HCT116 (cell line): ENCODE data around the gene FES. TPM values are rescaled to one million over a fixed set of nuclear protein-coding genes. Genes with fewer than 3 reads are reported as not detected.

Experiments
- ATAC-seq: fragments of 200-7000 bp; cut with Tn5 transposase; 2 replicates; pipeline ENCODE4 v1.9.1; 2020; ENCODE audit warnings: mild to moderate bottlenecking, moderate library complexity
- BruUV-seq: library from RNA; stranded (reverse); fragments of 400-500 nt; replicated peaks from 2 replicates; lab custom pipeline; 2021; lab: Mats Ljungman, UMichigan
- CTCF ChIA-PET: fragments of 300-600 bp; sonication (Branson Sonifier 250); formaldehyde crosslinking; loops from one replicate; lab custom pipeline; 2021; ENCODE audit warnings: antibody characterized with exemption; lab: Charles Lee
- POLR2A ChIA-PET: fragments of 300-600, 350-600 bp; sonication (Branson Sonifier 250); formaldehyde crosslinking; loops from one replicate; lab custom pipeline; 2021; ENCODE audit warnings: antibody characterized with exemption; lab: Charles Lee
- RAD21 ChIA-PET, 2 experiments: fragments of 300-600 bp; sonication (Branson Sonifier 250); formaldehyde crosslinking; loops; one replicate each; lab custom pipeline; 2023; ENCODE audit warnings: low total read pairs in 2 of 2; ENCODE audit not compliant: uncharacterized antibody in 2 of 2, unreplicated experiment in 2 of 2, low non-redundant PET in 1 of 2; lab: Charles Lee
- DNase-seq: peaks from one replicate; pipeline ENCODE4 v3.0.0-alpha.2; 2010; ENCODE audit warnings: low read depth, low spot score
- H2AFZ ChIP-seq: fragments of 200-600 bp; shearing (Covaris generic), sonication (generic); 2 replicates; pipeline ENCODE4 v1.6.1; 2017; ENCODE audit warnings: low read depth, mixed run types, mixed read lengths, antibody characterized with exemption, low read length; ENCODE audit not compliant: poor library complexity, severe bottlenecking
- H3K27ac ChIP-seq: 2 replicates; pipeline ENCODE4 v1.5.1; 2012; ENCODE audit warnings: low read depth, low read length
- H3K27me3 ChIP-seq: fragments of 200-600 bp; sonication (generic); 2 replicates; pipeline ENCODE4 v1.6.1; 2016; ENCODE audit warnings: mixed run types, low read length, mixed read lengths; ENCODE audit not compliant: insufficient read depth
- H3K36me3 ChIP-seq, 2 experiments: fragments of 200-500 bp in 1 of 2; fragments of 200-600 bp in 1 of 2; sonication (Bioruptor generic) in 1 of 2; sonication (generic) in 1 of 2; 2 replicates each; pipeline versions ENCODE4 v1.5.1 to v1.6.1; 2014 to 2016; ENCODE audit warnings: low read length in 2 of 2, inconsistent platforms in 1 of 2, mixed read lengths in 1 of 2, mixed run types in 1 of 2; ENCODE audit not compliant: insufficient read depth in 2 of 2, control insufficient read depth in 1 of 2
- H3K4me1 ChIP-seq, 2 experiments: fragments of 200-600 bp in 1 of 2; sonication (generic) in 1 of 2; 2 replicates each; pipeline versions ENCODE4 v1.5.1 to v1.6.1; 2012 to 2017; ENCODE audit warnings: low read length in 2 of 2, inconsistent platforms in 1 of 2, mild to moderate bottlenecking in 1 of 2, mixed read lengths in 1 of 2, mixed run types in 1 of 2, moderate library complexity in 1 of 2; ENCODE audit not compliant: insufficient read depth in 2 of 2, control insufficient read depth in 1 of 2
- H3K4me2 ChIP-seq: fragments of 200-600 bp; sonication (generic); 2 replicates; pipeline ENCODE4 v1.6.1; 2017; ENCODE audit warnings: mixed run types, low read length, mixed read lengths
- H3K4me3 ChIP-seq, 2 experiments: fragments of 200-600 bp in 1 of 2; sonication (generic) in 1 of 2; replicated peaks in 1 of 2; 2 replicates each; pipeline ENCODE4 v1.5.1; 2011 to 2016; ENCODE audit warnings: low read length in 2 of 2, control low read depth in 1 of 2, low read depth in 1 of 2, mild to moderate bottlenecking in 1 of 2, mixed read lengths in 1 of 2, mixed run types in 1 of 2
- H3K79me2 ChIP-seq: fragments of 200-600 bp; sonication (generic); 2 replicates; pipeline ENCODE4 v1.6.1; 2017; ENCODE audit warnings: mild to moderate bottlenecking, mixed run types, low read length, moderate library complexity, mixed read lengths; ENCODE audit not compliant: insufficient read depth
- H3K9ac ChIP-seq: fragments of 200-600 bp; sonication (generic); 2 replicates; pipeline ENCODE4 v1.6.1; 2016; ENCODE audit warnings: low read length, mixed read lengths
- H3K9me2 ChIP-seq: fragments of 200-600 bp; sonication (generic), shearing (Covaris generic); 2 replicates; pipeline ENCODE4 v1.6.1; 2017; ENCODE audit warnings: mixed run types, mild to moderate bottlenecking, moderate library complexity; ENCODE audit not compliant: insufficient read depth
- H3K9me3 ChIP-seq, 2 experiments: fragments of 200-500 bp in 1 of 2; fragments of 200-600 bp in 1 of 2; sonication (Bioruptor generic) in 1 of 2; sonication (generic) in 1 of 2; 2 replicates each; pipeline ENCODE4 v1.6.1; 2014 to 2017; ENCODE audit warnings: low read length in 2 of 2, mixed read lengths in 2 of 2, inconsistent platforms in 1 of 2, low read depth in 1 of 2, mild to moderate bottlenecking in 1 of 2, mixed run types in 1 of 2, moderate library complexity in 1 of 2; ENCODE audit not compliant: control insufficient read depth in 1 of 2, insufficient read depth in 1 of 2
- H4K20me1 ChIP-seq: fragments of 200-600 bp; sonication (generic), shearing (Covaris generic); 2 replicates; pipeline ENCODE4 v1.6.1; 2017; ENCODE audit warnings: mixed run types, mild to moderate bottlenecking, moderate library complexity; ENCODE audit not compliant: insufficient read depth
- CBX3 ChIP-seq: IDR thresholded peaks from 2 replicates; pipeline ENCODE4 v1.6.1; 2012; ENCODE audit warnings: low read depth
- CTCF ChIP-seq, 3 experiments: fragments of 200-600 bp in 1 of 3; sonication (generic) in 1 of 3; IDR thresholded peaks in 2 of 3; conservative IDR thresholded peaks in 1 of 3; 2 replicates each; pipeline ENCODE4 v1.5.1; 2012 to 2017; ENCODE audit warnings: low read depth in 2 of 3, low read length in 2 of 3, antibody characterized with exemption in 1 of 3, borderline replicate concordance in 1 of 3, control low read depth in 1 of 3, mild to moderate bottlenecking in 1 of 3, mixed read lengths in 1 of 3, mixed run types in 1 of 3, moderate library complexity in 1 of 3; ENCODE audit not compliant: insufficient read depth in 1 of 3
- EGR1 ChIP-seq: IDR thresholded peaks from 2 replicates; pipeline ENCODE4 v1.6.1; 2012; ENCODE audit warnings: low read depth
- ELF1 ChIP-seq: IDR thresholded peaks from 2 replicates; pipeline ENCODE4 v1.6.1; 2012; ENCODE audit warnings: low read depth, borderline replicate concordance
- EZH2 ChIP-seq: fragments of 200-600 bp; sonication (generic); IDR thresholded peaks from 2 replicates; pipeline ENCODE4 v1.6.1; 2017; ENCODE audit warnings: antibody characterized with exemption, mixed run types
- FOSL1 ChIP-seq: IDR thresholded peaks from 2 replicates; pipeline ENCODE4 v1.6.1; 2012; ENCODE audit warnings: low read depth
- POLR2A ChIP-seq: IDR thresholded peaks from 2 replicates; pipeline ENCODE4 v1.7.0; 2011; ENCODE audit warnings: borderline replicate concordance; ENCODE audit not compliant: insufficient read depth, insufficient read length; ENCODE audit errors: extremely low read depth
- POLR2AphosphoS5 ChIP-seq: IDR thresholded peaks from 2 replicates; pipeline ENCODE4 v1.6.1; 2011; ENCODE audit warnings: mild to moderate bottlenecking, low read depth, low read length, moderate library complexity
- REST ChIP-seq: IDR thresholded peaks from 2 replicates; pipeline ENCODE4 v1.6.1; 2012; ENCODE audit warnings: low read depth
- SIN3A ChIP-seq: IDR thresholded peaks from 2 replicates; pipeline ENCODE4 v1.6.1; 2012; ENCODE audit warnings: low read depth
- SP1 ChIP-seq: IDR thresholded peaks from 2 replicates; pipeline ENCODE4 v1.6.1; 2012; ENCODE audit warnings: low read depth
- TCF7L2 ChIP-seq: IDR thresholded peaks from 2 replicates; pipeline ENCODE4 v1.7.0; 2011; ENCODE audit warnings: borderline replicate concordance, inconsistent platforms; ENCODE audit not compliant: insufficient read depth, insufficient read length; ENCODE audit errors: extremely low read depth
- YY1 ChIP-seq: IDR thresholded peaks from 2 replicates; pipeline ENCODE4 v1.6.1; 2011; ENCODE audit warnings: low read length, low read depth, moderate library complexity, mild to moderate bottlenecking; ENCODE audit not compliant: insufficient replicate concordance; ENCODE audit errors: extremely low read depth
- ZFX ChIP-seq: fragments of 450-650 bp; IDR thresholded peaks from 2 replicates; pipeline ENCODE4 v1.6.1; 2017
- intact Hi-C: fragments of 100-400 bp; cut with micrococcal nuclease; formaldehyde crosslinking; loops from 2 replicates; pipeline ENCODE4 v1.10.0; 2022
- total RNA-seq: library from RNA; stranded (reverse); gene quantifications from one replicate; pipeline ENCODE4 v1.2.1, GENCODE V29; 2021; ENCODE audit not compliant: unreplicated experiment

FES gene
- total RNA-seq, 1 experiment from 2014 or later = 5.3 TPM

GRCh38 chr15:90915216-90915807, 31.0 kb downstream of the FES start:
- ATAC-seq (no peak), DNase-seq (no peak)
- no peaks in the 10 kb centered on the region for H4K20me1 ChIP-seq
- intact Hi-C loops = no loop called here
- ChIA-PET POLR2A (no interaction called here), CTCF (no interaction called here), RAD21 (no interaction called here)
- no peaks in the 10 kb centered on the region for H3K9me3 ChIP-seq
- H3K36me3 ChIP-seq = peaks cover 2 to 4% of the 10 kb centered on the region in 2 experiments; a peak in 2 of 4 replicates
- H3K4me1 ChIP-seq = no peaks in the 10 kb centered on the region
- no peak overlapping the region for H3K4me3 ChIP-seq
- no peak overlapping the region for H2AFZ ChIP-seq
- H3K9ac ChIP-seq = no peak overlapping the region
- BruUV-seq = no TSS peak
- no peaks in the 10 kb centered on the region for H3K27me3 ChIP-seq
- H3K27ac ChIP-seq = no peak overlapping the region
- no peaks in the 10 kb centered on the region for H3K9me2 ChIP-seq
- no peak overlapping the region for H3K4me2 ChIP-seq
- no peak for TF ChIP-seq FOSL1
- TF ChIP-seq ELF1 = no peak
- TF ChIP-seq EZH2 = no peak
- no peak for TF ChIP-seq CTCF (IDR thresholded peaks at IDR 0.05 in 2 of 3, conservative IDR thresholded peaks at IDR 0.05 in 1 of 3; ENCODE audit: borderline replicate concordance in 1 of 3, insufficient read depth in 1 of 3, low read depth in 2 of 3, low read length in 2 of 3)
- TF ChIP-seq POLR2AphosphoS5 = no peak
- TF ChIP-seq REST = no peak
- no peak for TF ChIP-seq YY1
- TF ChIP-seq POLR2A = no peak
- TF ChIP-seq EGR1 = no peak
- TF ChIP-seq TCF7L2 = no peak
- TF ChIP-seq CBX3 = no peak
- no peak for TF ChIP-seq SP1
- no peak for TF ChIP-seq SIN3A
- no peak for TF ChIP-seq ZFX
- H3K79me2 ChIP-seq = no peaks in the 10 kb centered on the region
